B cell (primary cell): ENCODE measurements around the gene ALPL. TPM values are rescaled to one million over a fixed set of nuclear protein-coding genes. Genes with fewer than 3 reads are reported as not detected.
A peak's percentile ranks its signal among the peaks of the same experiment; 100 is the strongest.

ENCODE experiments used
- ATAC-seq: fragments of 200-7000 bp; cut with Tn5 transposase; one replicate; pipeline ENCODE4 v1.10.0; 2021; ENCODE audit warnings: low read depth, mild to moderate bottlenecking, moderate number of reproducible peaks, moderate library complexity
- CTCF ChIA-PET: fragments of 350-600 bp; sonication (Branson Sonifier 250); formaldehyde crosslinking; loops from one replicate; lab custom pipeline; 2021; ENCODE audit warnings: antibody characterized with exemption, inconsistent platforms; lab: Charles Lee
- POLR2A ChIA-PET: fragments of 350-600 bp; sonication (Branson Sonifier 250); formaldehyde crosslinking; loops from one replicate; lab custom pipeline; 2021; ENCODE audit warnings: antibody characterized with exemption; lab: Charles Lee
- DNase-seq: peaks from one replicate; pipeline ENCODE4 v3.0.0; 2013
- H2AFZ ChIP-seq: 2 replicates; pipeline ENCODE4 v1.6.1; 2012; ENCODE audit warnings: mild to moderate bottlenecking, low read depth, low read length; ENCODE audit not compliant: insufficient read depth, poor library complexity, severe bottlenecking
- H3K27ac ChIP-seq, 2 donors: 1 replicate in 1 of 2; 2 replicates in 1 of 2; pipeline ENCODE4 v1.5.1; 2012 to 2013; ENCODE audit warnings: low read length in 2 of 2, mild to moderate bottlenecking in 2 of 2, moderate library complexity in 1 of 2
- H3K27me3 ChIP-seq, 4 experiments: fragments of 200-600 bp in 1 of 4; sonication (generic) in 1 of 4; replicated peaks in 1 of 4; 1 replicate in 2 of 4; 2 replicates in 2 of 4; pipeline versions ENCODE4 v1.6.1 to v1.7.0; 2013 to 2016; ENCODE audit warnings: low read length in 3 of 4, mild to moderate bottlenecking in 2 of 4, mixed read lengths in 1 of 4, moderate library complexity in 1 of 4; ENCODE audit not compliant: insufficient read depth in 4 of 4, control insufficient read depth in 3 of 4; ENCODE audit errors: control extremely low read depth in 1 of 4
- H3K36me3 ChIP-seq, 2 experiments: replicated peaks in 1 of 2; 1 replicate in 1 of 2; 2 replicates in 1 of 2; pipeline versions ENCODE4 v1.6.1 to v1.7.1; 2013; ENCODE audit warnings: low read length in 1 of 2; ENCODE audit not compliant: insufficient read depth in 2 of 2, control insufficient read depth in 1 of 2; ENCODE audit errors: control extremely low read depth in 1 of 2, extremely low read depth in 1 of 2
- H3K4me1 ChIP-seq, 2 donors: fragments of 200-600 bp in 1 of 2; sonication (generic) in 1 of 2; 1 replicate in 1 of 2; 2 replicates in 1 of 2; pipeline versions ENCODE4 v1.5.1 to v1.6.1; 2013 to 2017; ENCODE audit warnings: low read length in 2 of 2; ENCODE audit not compliant: control insufficient read depth in 2 of 2, insufficient read depth in 2 of 2
- H3K4me2 ChIP-seq: replicated peaks from 2 replicates; pipeline ENCODE3; 2012; ENCODE audit warnings: mild to moderate bottlenecking, low read depth, low read length; ENCODE audit not compliant: poor library complexity, severe bottlenecking
- H3K4me3 ChIP-seq, 5 experiments: fragments of 200-600 bp in 1 of 5; sonication (generic) in 1 of 5; 1 replicate in 3 of 5; 2 replicates in 2 of 5; pipeline versions ENCODE4 v1.5.1 to v1.7.0; 2011 to 2016; ENCODE audit warnings: low read length in 4 of 5, mild to moderate bottlenecking in 4 of 5, low read depth in 2 of 5, control low read depth in 1 of 5, moderate library complexity in 1 of 5; ENCODE audit not compliant: insufficient read depth in 1 of 5; ENCODE audit errors: control extremely low read depth in 1 of 5, extremely low read depth in 1 of 5
- H3K79me2 ChIP-seq: fragments of 200-600 bp; sonication (generic); one replicate; pipeline ENCODE4 v1.6.0; 2016; ENCODE audit warnings: low read length; ENCODE audit not compliant: control insufficient read depth, insufficient read depth
- H3K9ac ChIP-seq: fragments of 200-600 bp; sonication (generic); 2 replicates; pipeline ENCODE4 v1.6.1; 2017; ENCODE audit warnings: mild to moderate bottlenecking, low read length, moderate library complexity
- H3K9me3 ChIP-seq, 3 donors: one replicate each; pipeline versions ENCODE4 v1.6.1 to v1.7.1; 2013; ENCODE audit warnings: low read length in 2 of 3; ENCODE audit not compliant: control insufficient read depth in 2 of 3, insufficient read depth in 1 of 3; ENCODE audit errors: control extremely low read depth in 1 of 3
- H4K20me1 ChIP-seq: 2 replicates; pipeline ENCODE4 v1.6.0; 2012; ENCODE audit warnings: mild to moderate bottlenecking, low read length; ENCODE audit not compliant: insufficient read depth, control insufficient read depth, poor library complexity, severe bottlenecking
- H3K27ac Mint-ChIP-seq: one replicate; pipeline ENCODE4 v1.8.0; 2021; ENCODE audit warnings: mixed read lengths
- H3K27me3 Mint-ChIP-seq: one replicate; pipeline ENCODE4 v1.8.0; 2021; ENCODE audit warnings: mixed read lengths
- H3K4me1 Mint-ChIP-seq: one replicate; pipeline ENCODE4 v1.8.0; 2021; ENCODE audit warnings: mixed read lengths
- H3K4me3 Mint-ChIP-seq: one replicate; pipeline ENCODE4 v1.8.0; 2021; ENCODE audit warnings: mixed read lengths
- H3K9me3 Mint-ChIP-seq: one replicate; pipeline ENCODE4 v1.8.0; 2022; ENCODE audit warnings: mixed read lengths; ENCODE audit not compliant: insufficient read depth
- CTCF ChIP-seq: fragments of 200-600 bp; IDR thresholded peaks from one replicate; pipeline ENCODE4 v1.8.0; 2022; ENCODE audit warnings: antibody characterized with exemption, mild to moderate bottlenecking
- EZH2 ChIP-seq: IDR thresholded peaks from 2 replicates; pipeline ENCODE4 v1.6.1; 2012; ENCODE audit warnings: borderline replicate concordance, low read depth, mild to moderate bottlenecking, moderate library complexity, low read length; ENCODE audit not compliant: insufficient read depth, poor library complexity, severe bottlenecking
- WGBS: methylation state at CpG from one replicate; pipeline ENCODE4 v1.1.5; 2013; ENCODE audit warnings: missing lambda C conversion rate; ENCODE audit not compliant: insufficient coverage; 5-methylcytosine and 5-hydroxymethylcytosine counted together
- intact Hi-C: fragments of 100-400 bp; cut with micrococcal nuclease; formaldehyde crosslinking; loops from one replicate; pipeline ENCODE4 v1.10.0; 2022
- polyA plus RNA-seq: library from polyadenylated mRNA; depleted of rRNA; stranded (reverse); fragments of >200 nt; gene quantifications from 2 replicates; pipeline ENCODE4 v1.2.3, GENCODE V29; 2012
- total RNA-seq, 2 donors: library from RNA; stranded (reverse); fragments of 120-200 nt in 1 of 2; gene quantifications; 1 replicate in 1 of 2; 2 replicates in 1 of 2; pipeline versions ENCODE4 v1.2.3 to v1.2.4, GENCODE V29; 2013 to 2022

The ALPL gene
- total and polyA plus RNA-seq, 2 donors (not counting 1 experiment from before 2014, with no cell fraction given), result 1.6 to 12.2 TPM

GRCh38 chr1:21594935-21595897 lies 86.0 kb downstream of the ALPL start:
- Mint-ChIP-seq H3K9me3 (no peaks in the 10 kb centered on the region), H3K27me3 (peaks cover 34% of the 10 kb centered on the region), H3K4me3 (no peak overlapping the region), H3K4me1 (no peaks in the 10 kb centered on the region), H3K27ac (no peak overlapping the region)
- Histone ChIP-seq H3K79me2 (no peaks in the 10 kb centered on the region), H3K27ac (no peak overlapping the region), H3K4me1 (no peaks in the 10 kb centered on the region), H3K9me3 (peaks cover 0 to 4% (median 0%) of the 10 kb centered on the region in 3 donors), H3K4me2 (no peak overlapping the region), H3K36me3 (no peaks in the 10 kb centered on the region), H2AFZ (no peak overlapping the region), H4K20me1 (no peaks in the 10 kb centered on the region), H3K9ac (no peak overlapping the region), H3K4me3 (no peak overlapping the region), H3K27me3 (no peaks in the 10 kb centered on the region)
- no peak for ATAC-seq
- DNase-seq, result peak; percentile 43
- CTCF ChIA-PET, result interaction anchor here (0.9 kb wide), 1 partner anchor 87 kb away, joined by 5 read pairs; the partner anchor contains the start of gene ALPL
- peak; percentile 31 for TF ChIP-seq CTCF
- TF ChIP-seq EZH2, result no peak
- POLR2A ChIA-PET, result interaction anchor here (0.7 kb wide), 1 partner anchor 9 kb away, joined by 5 read pairs; no protein-coding TSS in a partner anchor
- 65% methylated on average over 25 of the region's 26 CpGs for WGBS
- intact Hi-C loops, result no loop called here

GRCh38 chr1:21596174-21596573 lies 87.0 kb downstream of the ALPL start:
- H3K4me2 ChIP-seq, result no peak overlapping the region
- H3K4me1 ChIP-seq, result no peaks in the 10 kb centered on the region
- no peaks in the 10 kb centered on the region for H3K79me2 ChIP-seq
- no peak overlapping the region for H3K9ac ChIP-seq
- 97% methylated on average over 9 of the region's 11 CpGs for WGBS
- H2AFZ ChIP-seq, result no peak overlapping the region
- no peaks in the 10 kb centered on the region for H4K20me1 ChIP-seq
- ATAC-seq (no peak), DNase-seq (no peak)
- no peak overlapping the region for H3K4me3 ChIP-seq
- intact Hi-C loops, result no loop called here
- no peak for TF ChIP-seq CTCF
- no peak for TF ChIP-seq EZH2
- peaks cover 0 to 4% (median 0%) of the 10 kb centered on the region in 3 donors for H3K9me3 ChIP-seq
- Mint-ChIP-seq H3K4me3 (no peak overlapping the region), H3K9me3 (no peaks in the 10 kb centered on the region), H3K27ac (no peak overlapping the region), H3K27me3 (peaks cover 30% of the 10 kb centered on the region), H3K4me1 (no peaks in the 10 kb centered on the region)
- no peaks in the 10 kb centered on the region for H3K36me3 ChIP-seq
- no peaks in the 10 kb centered on the region for H3K27me3 ChIP-seq
- H3K27ac ChIP-seq, result no peak overlapping the region
- ChIA-PET POLR2A (interaction anchor here (0.7 kb wide), 1 partner anchor 8 kb away, joined by 5 read pairs; no protein-coding TSS in a partner anchor), CTCF (interaction anchor here (0.9 kb wide), 2 partner anchors 86 to 88 kb away, joined by 3 to 5 read pairs; partner anchors contain the start of gene ALPL)
